Activated CD4-positive, alpha-beta T cell treated with anti-CD3 and anti-CD28 coated beads, Interleukin-2, amount 10 ng/mL, durations not matched to agents 24 days and 14 days (primary cell): ENCODE measurements around the gene RPL28. TPM values are rescaled to one million over a fixed set of nuclear protein-coding genes. Genes with fewer than 3 reads are reported as not detected.
"Not testable (repeated sequence)": the region's sequence is repeated elsewhere in the genome, so short reads cannot be mapped to it uniquely, and the experiment has no call there.

Experiments used
- DNase-seq: peaks from one replicate; pipeline ENCODE4 v3.0.0; 2022
- H3K27ac Mint-ChIP-seq: one replicate; pipeline ENCODE4 v1.8.0; 2022; ENCODE audit warnings: mild to moderate bottlenecking, mixed read lengths
- H3K27me3 Mint-ChIP-seq: one replicate; pipeline ENCODE4 v1.8.0; 2022; ENCODE audit warnings: mixed read lengths
- H3K36me3 Mint-ChIP-seq: one replicate; pipeline ENCODE4 v1.8.0; 2022; ENCODE audit warnings: low read depth, mild to moderate bottlenecking, mixed read lengths
- H3K4me1 Mint-ChIP-seq: one replicate; pipeline ENCODE4 v1.8.0; 2021; ENCODE audit warnings: mixed read lengths
- H3K4me3 Mint-ChIP-seq: one replicate; pipeline ENCODE4 v1.8.0; 2022; ENCODE audit warnings: mild to moderate bottlenecking, moderate library complexity, mixed read lengths
- H3K9me3 Mint-ChIP-seq: one replicate; pipeline ENCODE4 v1.8.0; 2021; ENCODE audit warnings: mixed read lengths
- intact Hi-C: fragments of 100-400 bp; cut with micrococcal nuclease; formaldehyde crosslinking; loops from one replicate; pipeline ENCODE4 v1.15.1; 2023
- total RNA-seq: library from RNA; stranded (reverse); gene quantifications from 2 replicates; pipeline ENCODE4 v1.2.3, GENCODE V29; 2022

Gene RPL28
- total RNA-seq, 1 donor from 2014 or later, result 1,992 TPM

DNA sequence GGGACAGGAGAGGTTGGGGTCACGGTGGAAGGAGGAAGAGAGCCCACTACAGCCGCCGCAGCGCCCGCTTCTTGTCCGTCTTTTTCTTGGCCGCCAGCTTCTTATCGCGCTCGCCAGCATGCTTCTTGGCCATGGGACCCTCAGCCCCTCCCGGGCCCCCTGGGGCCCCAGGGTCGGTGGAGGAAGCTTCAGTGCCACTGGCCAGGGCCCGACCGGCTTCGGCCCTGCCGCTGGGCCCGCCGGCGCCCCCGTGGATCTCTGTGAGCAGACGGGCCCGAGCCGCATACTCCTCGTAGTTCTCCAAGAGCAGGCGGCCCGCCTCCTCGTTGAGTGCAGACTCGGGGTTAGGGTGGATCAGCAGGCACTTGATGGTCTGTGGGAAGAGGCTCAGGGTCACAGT is 15.7 kb downstream of the RPL28 start:
- intact Hi-C loops, H3K4me3 Mint-ChIP-seq, H3K9me3 Mint-ChIP-seq, H3K27me3 Mint-ChIP-seq, H3K27ac Mint-ChIP-seq, DNase-seq: not testable (repeated sequence)
- H3K4me1 Mint-ChIP-seq, result peaks cover 43% of the 10 kb centered on the region
- peaks cover 50% of the 10 kb centered on the region for H3K36me3 Mint-ChIP-seq

DNA sequence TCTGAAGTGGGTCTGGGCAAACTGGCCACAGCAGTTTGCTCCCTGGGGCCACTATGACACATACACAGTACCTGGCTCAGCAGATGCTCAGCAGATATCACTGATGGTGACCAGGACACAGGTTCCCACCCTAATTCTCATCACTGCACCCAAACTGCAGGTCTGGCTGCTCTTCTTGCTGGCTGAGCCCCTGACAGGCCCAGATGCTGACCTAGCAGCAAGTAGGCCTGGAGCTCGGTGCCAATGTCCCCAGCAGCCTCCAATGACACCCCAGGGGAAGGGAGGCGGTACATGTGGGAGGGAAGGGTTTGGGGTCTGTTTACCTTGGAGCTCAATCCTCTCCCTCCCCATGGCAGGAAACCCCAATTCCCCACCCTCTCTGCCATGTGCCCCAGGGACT is 16.8 kb downstream of the RPL28 start:
- H3K4me1 Mint-ChIP-seq, result peaks cover 45% of the 10 kb centered on the region
- H3K9me3 Mint-ChIP-seq, result no peaks in the 10 kb centered on the region
- no peaks in the 10 kb centered on the region for H3K27me3 Mint-ChIP-seq
- peaks cover 57% of the 10 kb centered on the region for H3K36me3 Mint-ChIP-seq
- intact Hi-C loops, result no loop called here
- H3K4me3 Mint-ChIP-seq, result no peak overlapping the region
- no peak overlapping the region for H3K27ac Mint-ChIP-seq
- no peak for DNase-seq

DNA sequence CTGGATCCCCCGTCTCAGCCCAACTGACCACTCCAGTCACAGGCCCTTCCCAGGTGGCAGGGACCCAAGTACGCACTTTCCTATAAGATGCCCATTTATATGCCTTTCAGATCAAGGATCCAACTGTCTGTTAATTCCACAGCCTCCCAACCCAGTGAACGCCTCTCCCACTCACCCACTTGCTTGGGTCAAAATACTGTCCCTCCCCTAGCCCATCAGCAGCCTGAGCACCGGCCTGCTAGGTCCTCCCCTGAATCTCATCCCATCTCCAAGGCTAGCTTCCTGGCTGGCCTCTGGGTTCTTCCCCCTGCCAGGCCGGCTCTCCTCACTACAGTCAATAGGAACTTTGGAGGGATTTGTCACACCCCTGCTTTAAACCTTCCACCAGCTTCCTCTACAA is 19.9 kb downstream of the RPL28 start:
- no peak for DNase-seq
- Mint-ChIP-seq H3K27ac (peak overlapping the region; percentile 75), H3K4me1 (peaks cover 40% of the 10 kb centered on the region), H3K36me3 (peaks cover 55% of the 10 kb centered on the region), H3K4me3 (peak overlapping the region; percentile 89), H3K27me3 (peaks cover 4% of the 10 kb centered on the region), H3K9me3 (peaks cover 16% of the 10 kb centered on the region)
- intact Hi-C loops, result loop anchor here (2.0 to 5.0 kb wide), 2 partner anchors 103 to 147 kb away; partner anchors contain the start of gene PPP6R1

DNA sequence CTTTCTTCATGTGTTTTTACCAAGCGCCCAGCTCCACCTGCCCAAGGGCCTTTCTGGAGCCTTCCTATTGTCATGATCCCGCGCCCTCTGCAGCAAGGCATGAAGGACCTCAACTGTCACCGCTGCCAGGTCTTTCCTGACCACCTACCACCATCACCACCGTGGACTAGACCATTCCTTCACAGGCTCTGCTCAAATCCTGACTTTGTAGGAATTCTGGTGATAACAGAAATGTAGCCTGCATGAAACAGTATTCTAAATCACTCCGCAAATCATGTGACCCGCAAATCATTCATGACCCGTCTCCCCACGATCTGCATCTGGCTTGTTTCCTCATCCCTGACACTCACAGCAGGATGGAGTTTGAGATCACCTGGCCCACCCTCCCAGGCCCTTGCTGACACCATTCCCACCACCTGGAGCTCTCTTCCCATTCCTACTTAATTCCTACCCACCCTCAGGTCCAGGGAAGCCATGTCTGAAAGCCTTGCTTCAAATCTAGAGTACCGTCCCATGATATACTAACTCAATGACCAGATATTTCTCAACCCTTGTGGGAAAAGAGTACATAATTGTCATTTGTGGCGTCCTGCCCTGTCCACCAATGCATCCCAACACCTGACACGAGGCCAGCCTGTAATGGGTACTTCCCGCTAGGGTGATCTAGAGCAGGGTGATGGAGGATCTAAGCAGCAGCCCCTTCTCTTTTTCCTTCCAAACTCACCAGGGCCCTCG is 20.5 kb downstream of the RPL28 start:
- peaks cover 39% of the 10 kb centered on the region for H3K4me1 Mint-ChIP-seq
- DNase-seq, result no peak
- H3K27ac Mint-ChIP-seq, result peak overlapping the region; percentile 75
- intact Hi-C loops, result loop anchor here (2.0 to 5.0 kb wide), 2 partner anchors 104 to 147 kb away; partner anchors contain the start of gene PPP6R1
- peaks cover 4% of the 10 kb centered on the region for H3K27me3 Mint-ChIP-seq
- H3K4me3 Mint-ChIP-seq, result peak overlapping the region; percentile 89
- peaks cover 16% of the 10 kb centered on the region for H3K9me3 Mint-ChIP-seq
- H3K36me3 Mint-ChIP-seq, result peaks cover 52% of the 10 kb centered on the region

DNA sequence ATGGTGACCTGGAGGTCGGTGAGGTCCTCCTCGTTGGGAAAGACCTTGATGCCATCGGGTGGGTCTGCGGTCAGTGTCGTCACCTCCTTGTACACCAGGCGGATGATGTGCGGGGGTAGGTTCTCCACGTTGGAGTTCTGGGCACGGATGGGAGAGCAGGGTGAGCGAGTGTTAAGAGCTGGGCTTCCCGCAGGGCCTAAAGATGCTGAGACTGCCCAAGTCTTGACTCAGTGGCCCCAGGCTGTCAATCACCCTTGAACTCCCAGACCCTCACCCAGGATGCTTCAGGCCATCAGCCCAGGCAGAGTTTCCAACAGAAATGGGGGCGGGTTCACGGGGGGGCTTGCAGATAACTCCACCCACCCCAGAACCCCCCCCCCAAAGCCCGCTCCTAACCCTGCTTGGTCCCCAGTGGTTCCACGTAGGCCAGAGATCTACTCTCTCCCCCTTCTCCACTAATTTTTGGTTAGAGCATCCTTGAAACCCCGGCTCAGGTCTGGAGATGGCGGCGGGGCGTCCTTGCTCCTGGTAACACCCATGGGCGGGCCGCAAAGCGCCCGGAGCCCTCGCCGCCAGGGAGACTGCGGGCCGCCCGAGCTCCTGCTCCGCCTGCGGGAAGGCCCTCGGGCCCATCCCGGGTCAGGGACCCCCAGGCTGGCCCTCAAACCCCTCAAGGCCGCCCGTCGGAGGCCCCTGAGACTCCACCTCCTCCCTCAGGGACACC is 21.3 kb downstream of the RPL28 start:
- peaks cover 7% of the 10 kb centered on the region for H3K27me3 Mint-ChIP-seq
- H3K27ac Mint-ChIP-seq, result peak overlapping the region; percentile 75
- peaks cover 36% of the 10 kb centered on the region for H3K4me1 Mint-ChIP-seq
- peaks cover 49% of the 10 kb centered on the region for H3K36me3 Mint-ChIP-seq
- intact Hi-C loops, result loop anchor here (1.0 to 5.0 kb wide), 3 partner anchors 9 to 148 kb away; partner anchors contain the start of gene PPP6R1
- peaks cover 16% of the 10 kb centered on the region for H3K9me3 Mint-ChIP-seq
- H3K4me3 Mint-ChIP-seq, result peak overlapping the region; percentile 89
- peak; percentile 84 for DNase-seq

DNA sequence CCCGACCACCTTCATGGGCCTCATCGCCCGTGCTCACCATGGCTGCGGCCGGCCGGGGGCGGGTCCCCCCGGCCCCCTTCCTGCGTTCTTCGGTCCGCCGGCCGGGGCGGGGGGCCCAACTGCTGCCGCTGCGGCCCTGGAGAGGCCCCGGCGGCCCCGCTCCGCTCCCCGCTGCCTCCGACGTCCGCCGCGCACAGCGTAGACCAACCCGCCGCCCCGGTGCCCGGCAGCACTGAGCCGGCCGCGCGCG is 21.7 kb downstream of the RPL28 start, which contains the start of gene UBE2S:
Gene UBE2S (minus strand): TSS at position 239 of the 250 bp plus-strand sequence. CDS start 199 bp downstream, at position 40.
- DNase-seq, H3K27me3 Mint-ChIP-seq: not testable (repeated sequence)
- H3K36me3 Mint-ChIP-seq, result peaks cover 44% of the 10 kb centered on the region
- peaks cover 34% of the 10 kb centered on the region for H3K4me1 Mint-ChIP-seq
- H3K27ac Mint-ChIP-seq, result peak within 1 kb of the TSS; percentile 98
- peak within 1 kb of the TSS; percentile 89 for H3K4me3 Mint-ChIP-seq
- peaks cover 16% of the 10 kb centered on the region for H3K9me3 Mint-ChIP-seq
- intact Hi-C loops, result loop anchor here (1.0 to 5.0 kb wide), 3 partner anchors 9 to 149 kb away; partner anchors contain the start of gene PPP6R1

DNA sequence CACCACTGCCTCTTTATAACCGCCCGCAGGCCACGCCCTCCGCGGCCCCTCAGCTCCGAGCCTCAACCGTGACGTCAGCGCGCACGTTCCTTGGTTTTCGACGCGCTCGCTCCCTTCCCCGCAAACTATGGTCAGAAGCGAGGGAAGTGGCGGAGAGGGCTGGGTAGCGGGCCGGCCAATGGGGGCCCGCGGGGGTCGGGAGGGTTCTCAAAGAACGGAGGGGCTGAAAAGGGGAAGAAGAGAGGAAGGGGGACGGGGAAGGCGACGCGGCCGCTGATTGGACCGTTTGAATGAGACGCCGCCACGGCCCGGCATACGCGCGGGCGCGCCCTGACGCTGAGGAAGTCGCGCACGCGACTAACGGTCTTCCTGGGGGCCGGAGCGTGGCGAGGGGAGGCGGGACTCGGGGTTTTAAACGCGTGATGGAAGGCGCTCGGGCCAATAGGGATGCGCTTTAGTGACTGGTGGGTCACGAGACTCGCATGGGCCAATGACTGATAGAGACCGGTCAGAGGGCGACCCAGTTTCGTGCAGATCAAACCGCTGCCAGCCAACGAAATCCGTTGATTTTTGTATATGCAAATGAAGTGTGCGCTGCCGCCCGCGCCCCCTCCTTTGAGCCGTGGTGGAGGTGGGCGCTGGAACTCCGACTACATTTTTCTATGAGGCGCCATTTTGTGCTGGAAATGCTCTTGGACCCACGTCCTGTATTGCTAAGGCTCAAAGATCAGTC is 22.2 kb downstream of the RPL28 start:
- Mint-ChIP-seq H3K4me3 (peak overlapping the region; percentile 89), H3K27me3 (peaks cover 7% of the 10 kb centered on the region), H3K4me1 (peaks cover 34% of the 10 kb centered on the region), H3K9me3 (peaks cover 16% of the 10 kb centered on the region), H3K36me3 (peaks cover 39% of the 10 kb centered on the region), H3K27ac (peak overlapping the region; percentile 98)
- intact Hi-C loops, result loop anchor here (1.0 to 5.0 kb wide), 5 partner anchors 10 to 149 kb away; partner anchors contain the start of genes KMT5C, PPP6R1 and RPL28
- peak; percentile 99 for DNase-seq

DNA sequence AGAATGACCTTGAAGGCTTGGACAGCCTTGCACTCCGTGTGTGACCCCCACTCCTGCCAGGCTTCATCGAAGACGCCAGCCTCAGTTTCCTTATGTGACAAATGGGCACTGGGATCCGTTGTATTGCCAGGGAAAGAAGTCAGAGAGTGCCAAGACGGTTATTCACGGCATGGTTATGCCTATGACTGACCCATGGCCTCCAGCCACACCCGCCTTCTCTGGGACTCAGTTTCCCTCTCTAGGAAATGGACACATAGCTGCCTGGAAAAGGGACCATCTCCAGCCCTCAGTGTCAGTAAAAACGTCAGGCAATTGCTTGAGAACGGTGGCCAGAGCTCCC is 22.8 kb downstream of the RPL28 start:
- DNase-seq, result no peak
- peaks cover 16% of the 10 kb centered on the region for H3K9me3 Mint-ChIP-seq
- intact Hi-C loops, result loop anchor here (1.0 to 5.0 kb wide), 3 partner anchors 23 to 106 kb away; partner anchors contain the start of genes KMT5C and RPL28
- peaks cover 7% of the 10 kb centered on the region for H3K27me3 Mint-ChIP-seq
- peak overlapping the region; percentile 98 for H3K27ac Mint-ChIP-seq
- H3K4me3 Mint-ChIP-seq, result peak overlapping the region; percentile 89
- H3K36me3 Mint-ChIP-seq, result peaks cover 35% of the 10 kb centered on the region
- peaks cover 29% of the 10 kb centered on the region for H3K4me1 Mint-ChIP-seq

DNA sequence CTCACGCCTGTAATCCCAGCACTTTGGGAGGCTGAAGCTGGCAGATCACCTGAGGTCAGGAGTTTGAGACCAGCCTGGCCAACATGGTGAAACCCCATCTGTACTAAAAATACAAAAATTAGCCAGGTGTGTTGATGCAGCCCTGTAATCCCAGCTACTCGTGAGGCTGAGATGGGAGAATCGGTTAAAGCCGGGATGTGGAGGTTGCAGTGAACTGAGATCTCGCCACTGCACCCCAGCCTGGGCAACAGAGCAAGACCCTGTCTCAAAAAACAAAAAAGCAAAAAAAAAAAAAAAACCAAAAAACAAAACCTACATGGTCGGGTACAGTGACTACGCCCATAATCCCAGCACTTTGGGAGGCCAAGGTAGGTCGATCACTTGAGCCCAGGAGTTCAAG is 23.4 kb downstream of the RPL28 start:
- DNase-seq, H3K27me3 Mint-ChIP-seq: not testable (repeated sequence)
- Mint-ChIP-seq H3K9me3 (peaks cover 16% of the 10 kb centered on the region), H3K27ac (peak overlapping the region; percentile 98), H3K4me3 (peak overlapping the region; percentile 89), H3K36me3 (peaks cover 29% of the 10 kb centered on the region), H3K4me1 (peaks cover 25% of the 10 kb centered on the region)
- intact Hi-C loops, result loop anchor here (5.0 kb wide), 1 partner anchor 107 kb away; no protein-coding TSS in a partner anchor

DNA sequence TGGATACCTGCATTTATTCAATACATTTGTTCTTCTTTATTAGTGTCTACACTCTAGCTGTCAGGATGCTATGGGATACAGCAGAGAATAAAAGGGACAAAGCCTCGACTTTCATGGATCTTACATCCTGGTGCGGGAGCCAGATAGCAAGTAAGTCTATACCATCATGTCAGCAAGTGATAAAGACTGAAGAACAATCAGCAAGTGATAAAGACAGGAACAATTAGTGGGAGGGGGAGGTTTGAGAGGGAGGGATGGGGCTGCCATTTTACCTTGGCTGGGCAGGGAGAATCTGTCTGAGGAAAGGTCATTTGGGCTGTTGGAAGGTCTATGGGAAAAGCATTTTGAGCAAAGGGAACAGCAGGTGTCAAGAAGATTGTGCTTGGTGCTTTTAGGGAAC is 24.4 kb downstream of the RPL28 start:
- Mint-ChIP-seq H3K27ac (peak overlapping the region; percentile 27), H3K36me3 (peaks cover 27% of the 10 kb centered on the region), H3K9me3 (peaks cover 16% of the 10 kb centered on the region), H3K4me1 (peaks cover 25% of the 10 kb centered on the region), H3K4me3 (no peak overlapping the region), H3K27me3 (peaks cover 10% of the 10 kb centered on the region)
- DNase-seq, result no peak
- intact Hi-C loops, result no loop called here

DNA sequence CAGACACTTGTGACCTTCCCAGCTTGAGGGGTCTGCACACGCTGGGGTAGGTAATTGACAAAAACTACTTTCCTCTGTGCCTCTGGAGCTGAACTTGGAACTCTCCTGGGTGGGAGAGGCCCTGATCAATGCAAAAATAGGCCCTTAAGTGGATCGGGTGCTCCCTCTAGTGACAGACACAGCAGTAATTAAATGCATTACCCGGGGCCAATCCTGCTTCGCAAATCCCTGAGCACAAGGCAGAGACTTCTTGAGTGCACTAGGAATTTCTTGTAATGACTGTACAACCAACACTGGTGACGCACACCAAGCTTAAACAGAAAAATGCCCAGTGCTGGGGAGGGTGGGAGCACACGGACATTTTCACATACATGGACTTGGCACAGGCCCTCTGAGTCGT is 32.5 kb downstream of the RPL28 start:
- Mint-ChIP-seq H3K4me3 (no peak overlapping the region), H3K27ac (no peak overlapping the region), H3K4me1 (peaks cover 10% of the 10 kb centered on the region), H3K9me3 (no peaks in the 10 kb centered on the region), H3K27me3 (peaks cover 13% of the 10 kb centered on the region), H3K36me3 (no peaks in the 10 kb centered on the region)
- peak; percentile 88 for DNase-seq
- intact Hi-C loops, result loop anchor here (1.0 kb wide), 1 partner anchor 277 kb away; no protein-coding TSS in a partner anchor

DNA sequence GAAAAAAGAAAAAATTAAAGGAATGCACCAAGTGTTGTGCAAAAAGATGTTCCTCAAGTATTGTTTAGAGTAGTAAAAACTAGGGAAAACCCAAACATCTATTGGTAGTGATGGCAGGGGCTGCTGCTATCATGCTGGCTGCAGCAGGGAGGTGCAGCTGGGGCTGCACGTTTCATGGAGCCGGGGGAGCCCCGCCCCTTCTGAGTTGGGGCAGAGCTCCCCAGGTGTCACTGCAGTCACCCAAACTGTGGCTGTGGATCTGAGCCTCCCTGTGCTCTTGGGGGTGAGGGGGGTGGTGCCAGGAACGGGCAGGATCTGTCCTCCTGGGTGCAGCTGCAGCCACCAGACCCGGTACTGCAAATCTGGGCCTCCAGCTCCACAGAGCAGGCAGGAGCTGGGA is 33.4 kb downstream of the RPL28 start:
- no peak for DNase-seq
- intact Hi-C loops, result no loop called here
- Mint-ChIP-seq H3K36me3 (no peaks in the 10 kb centered on the region), H3K4me1 (peaks cover 10% of the 10 kb centered on the region), H3K27ac (no peak overlapping the region), H3K9me3 (no peaks in the 10 kb centered on the region), H3K27me3 (peaks cover 15% of the 10 kb centered on the region), H3K4me3 (no peak overlapping the region)

DNA sequence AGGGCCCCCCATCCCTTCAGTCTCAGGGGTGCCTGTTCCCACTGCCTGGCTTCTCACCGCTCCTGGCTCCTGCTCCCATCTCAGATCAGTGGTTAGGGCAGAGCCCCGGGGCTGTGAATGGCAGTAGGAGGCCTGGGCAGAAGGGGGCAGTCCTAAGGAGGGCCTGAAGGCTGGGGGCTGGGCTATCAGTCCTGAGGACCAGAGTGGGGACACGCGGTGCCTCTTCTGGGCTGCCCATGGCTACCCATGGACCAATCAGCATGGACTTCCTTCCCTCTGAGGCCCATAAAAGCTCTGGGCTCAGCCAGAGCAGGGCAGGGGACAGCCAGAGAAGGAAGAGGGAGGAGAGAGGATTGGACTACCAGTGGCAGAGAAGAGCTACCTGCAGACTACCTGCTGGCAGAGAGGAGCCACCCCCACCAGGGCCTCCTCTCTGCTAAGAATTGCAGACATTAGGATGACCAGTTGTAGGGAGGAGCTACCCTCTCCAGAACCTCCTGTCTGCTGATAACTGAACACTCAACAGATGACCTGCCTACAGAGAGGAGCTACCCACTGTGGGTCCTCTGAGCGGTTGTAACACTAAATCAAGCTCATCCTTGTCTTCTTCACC is 34.0 kb downstream of the RPL28 start:
- no peak for DNase-seq
- H3K4me3 Mint-ChIP-seq, result no peak overlapping the region
- peaks cover 10% of the 10 kb centered on the region for H3K4me1 Mint-ChIP-seq
- H3K27ac Mint-ChIP-seq, result no peak overlapping the region
- H3K36me3 Mint-ChIP-seq, result no peaks in the 10 kb centered on the region
- peaks cover 16% of the 10 kb centered on the region for H3K27me3 Mint-ChIP-seq
- intact Hi-C loops, result no loop called here
- H3K9me3 Mint-ChIP-seq, result no peaks in the 10 kb centered on the region
